Measurements from ENCODE around the gene GARNL3. TPM values are rescaled to one million over a fixed set of nuclear protein-coding genes. Genes with fewer than 3 reads are reported as not detected.

GARNL3 gene
- total RNA-seq, 1 donor from 2014 or later: 8.0 TPM

DNA sequence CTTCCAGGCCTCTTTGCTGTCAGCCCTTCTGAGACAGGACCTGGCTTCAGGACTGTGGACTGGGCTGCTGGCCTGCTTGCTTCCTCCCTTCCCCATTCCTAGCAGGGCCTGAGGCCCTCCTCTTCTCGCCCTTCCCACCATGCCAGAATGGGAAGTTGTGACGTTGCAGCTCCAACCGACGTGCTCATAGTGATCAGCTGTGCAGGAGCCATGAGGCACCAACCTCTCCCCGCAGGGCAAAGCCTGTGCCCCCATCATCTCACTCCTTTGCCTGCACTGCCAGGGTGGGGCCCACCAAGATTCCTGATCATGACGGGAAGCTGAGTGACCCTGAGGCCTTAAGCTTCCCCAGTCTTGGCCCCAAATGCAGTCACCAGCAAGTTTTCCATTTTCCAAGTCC, 45.1 kb upstream of the GARNL3 start:
- DNase-seq (no peak), ATAC-seq (no peak)
- intact Hi-C loops (cut with DNase I): loop anchor here (10.0 kb wide), 1 partner anchor 175 kb away; the partner anchor contains the start of gene SLC2A8

DNA sequence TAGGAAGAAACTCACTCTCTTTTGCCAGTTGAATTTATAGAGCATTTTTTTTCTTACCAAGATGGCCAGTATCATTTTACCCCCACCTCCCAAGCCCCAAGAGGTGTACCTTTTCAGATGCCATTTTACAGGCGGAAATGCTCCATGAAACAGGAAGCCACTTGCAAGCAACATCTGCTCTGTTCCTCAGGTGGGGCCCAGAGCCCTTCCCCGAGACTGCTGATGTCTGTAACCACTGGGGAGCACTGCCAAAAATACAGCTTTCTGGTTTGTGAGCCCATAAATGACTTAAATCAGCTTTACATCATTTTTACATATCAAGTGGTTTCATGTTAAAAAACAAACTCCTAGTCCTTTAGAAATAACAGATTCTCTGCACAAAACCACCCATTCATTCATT, 42.9 kb upstream of the GARNL3 start:
- H3K36me3 ChIP-seq: no peaks in the 10 kb centered on the region
- H3K4me3 ChIP-seq: no peak overlapping the region
- intact Hi-C loops (cut with DNase I): no loop called here
- peaks cover 3% of the 10 kb centered on the region for H3K4me1 ChIP-seq
- H3K9me3 ChIP-seq: no peaks in the 10 kb centered on the region
- DNase-seq: no peak
- H3K27ac ChIP-seq: no peak overlapping the region
- no peak for ATAC-seq
- TF ChIP-seq, protein P1, sequence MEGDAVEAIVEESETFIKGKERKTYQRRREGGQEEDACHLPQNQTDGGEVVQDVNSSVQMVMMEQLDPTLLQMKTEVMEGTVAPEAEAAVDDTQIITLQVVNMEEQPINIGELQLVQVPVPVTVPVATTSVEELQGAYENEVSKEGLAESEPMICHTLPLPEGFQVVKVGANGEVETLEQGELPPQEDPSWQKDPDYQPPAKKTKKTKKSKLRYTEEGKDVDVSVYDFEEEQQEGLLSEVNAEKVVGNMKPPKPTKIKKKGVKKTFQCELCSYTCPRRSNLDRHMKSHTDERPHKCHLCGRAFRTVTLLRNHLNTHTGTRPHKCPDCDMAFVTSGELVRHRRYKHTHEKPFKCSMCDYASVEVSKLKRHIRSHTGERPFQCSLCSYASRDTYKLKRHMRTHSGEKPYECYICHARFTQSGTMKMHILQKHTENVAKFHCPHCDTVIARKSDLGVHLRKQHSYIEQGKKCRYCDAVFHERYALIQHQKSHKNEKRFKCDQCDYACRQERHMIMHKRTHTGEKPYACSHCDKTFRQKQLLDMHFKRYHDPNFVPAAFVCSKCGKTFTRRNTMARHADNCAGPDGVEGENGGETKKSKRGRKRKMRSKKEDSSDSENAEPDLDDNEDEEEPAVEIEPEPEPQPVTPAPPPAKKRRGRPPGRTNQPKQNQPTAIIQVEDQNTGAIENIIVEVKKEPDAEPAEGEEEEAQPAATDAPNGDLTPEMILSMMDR (IDR thresholded peaks at IDR 0.05): no peak
- no peaks in the 10 kb centered on the region for H3K27me3 ChIP-seq

More for the DNA sequence above, 45.1 kb upstream of the GARNL3 start:
- H3K27me3 ChIP-seq: no peaks in the 10 kb centered on the region
- H3K9me3 ChIP-seq: no peaks in the 10 kb centered on the region
- TF ChIP-seq, protein P1 (IDR thresholded peaks at IDR 0.05): no peak
- H3K4me1 ChIP-seq: peaks cover 4% of the 10 kb centered on the region
- H3K4me3 ChIP-seq: no peak overlapping the region
- H3K36me3 ChIP-seq: no peaks in the 10 kb centered on the region
- H3K27ac ChIP-seq: no peak overlapping the region

DNA sequence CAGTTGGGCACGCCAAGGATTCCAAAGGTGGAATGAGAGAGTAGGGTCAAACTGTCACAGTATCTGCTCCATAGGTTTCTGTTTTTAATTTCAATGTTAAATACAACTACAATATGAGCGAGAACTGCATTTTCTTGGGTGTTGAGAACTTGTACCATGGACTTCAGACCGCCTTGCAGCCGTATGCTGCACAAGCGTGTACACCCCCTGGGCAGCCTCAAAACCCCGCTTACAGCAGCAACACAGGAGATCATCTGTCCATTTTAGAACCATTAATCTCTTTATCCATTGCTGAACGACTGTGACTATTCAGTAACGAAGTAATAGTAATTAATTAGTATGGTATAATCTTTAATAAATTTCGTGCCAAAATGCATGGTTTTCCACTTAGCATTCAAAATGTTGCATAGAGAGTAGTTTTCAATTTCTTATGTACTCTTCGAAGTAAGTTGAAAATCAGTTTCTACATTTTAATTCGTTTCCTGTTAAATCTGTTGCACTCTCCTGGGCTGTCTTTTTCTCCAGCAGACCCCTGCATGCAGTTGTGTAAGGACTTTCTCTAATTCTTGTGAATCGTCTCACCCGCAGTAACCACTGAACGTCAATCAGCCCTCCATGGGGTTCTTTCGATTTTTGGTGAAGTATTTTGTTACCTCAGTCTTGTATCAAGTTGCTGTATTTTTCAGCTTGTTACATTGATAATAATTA, 42.0 kb upstream of the GARNL3 start:
- DNase-seq: no peak
- TF ChIP-seq, protein P1 (IDR thresholded peaks at IDR 0.05): no peak
- intact Hi-C loops (cut with DNase I): no loop called here

DNA sequence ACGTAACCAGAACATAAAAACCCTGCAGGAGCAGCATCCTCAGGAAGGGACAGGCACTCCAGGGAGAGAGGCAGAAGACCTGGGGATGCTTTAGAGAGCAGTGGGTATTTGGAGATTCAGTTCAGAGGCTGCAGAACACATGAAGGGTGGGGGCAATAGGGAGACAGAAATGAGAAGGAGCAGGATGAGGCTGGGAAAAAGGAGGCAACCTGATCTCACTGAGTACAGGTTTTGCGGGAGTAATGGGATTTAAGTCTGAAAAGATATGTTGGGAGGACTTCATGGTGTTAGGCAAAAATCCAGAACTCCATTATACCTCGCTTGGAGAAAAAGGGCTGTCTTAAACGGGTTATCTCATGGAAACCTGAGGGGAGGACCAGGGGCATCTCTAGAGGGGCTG, 41.3 kb upstream of the GARNL3 start:
- Histone ChIP-seq H3K4me3 (no peak overlapping the region), H3K4me1 (peaks cover 3% of the 10 kb centered on the region), H3K36me3 (no peaks in the 10 kb centered on the region), H3K27me3 (no peaks in the 10 kb centered on the region), H3K27ac (no peak overlapping the region), H3K9me3 (no peaks in the 10 kb centered on the region)
- intact Hi-C loops (cut with DNase I): no loop called here
- DNase-seq (no peak), ATAC-seq (no peak)
- TF ChIP-seq, protein P1 (IDR thresholded peaks at IDR 0.05): no peak

More for the DNA sequence above, 42.0 kb upstream of the GARNL3 start:
- no peak overlapping the region for H3K27ac ChIP-seq
- peaks cover 3% of the 10 kb centered on the region for H3K4me1 ChIP-seq
- H3K27me3 ChIP-seq: no peaks in the 10 kb centered on the region
- H3K36me3 ChIP-seq: no peaks in the 10 kb centered on the region
- H3K9me3 ChIP-seq: no peaks in the 10 kb centered on the region
- ATAC-seq: no peak
- no peak overlapping the region for H3K4me3 ChIP-seq

DNA sequence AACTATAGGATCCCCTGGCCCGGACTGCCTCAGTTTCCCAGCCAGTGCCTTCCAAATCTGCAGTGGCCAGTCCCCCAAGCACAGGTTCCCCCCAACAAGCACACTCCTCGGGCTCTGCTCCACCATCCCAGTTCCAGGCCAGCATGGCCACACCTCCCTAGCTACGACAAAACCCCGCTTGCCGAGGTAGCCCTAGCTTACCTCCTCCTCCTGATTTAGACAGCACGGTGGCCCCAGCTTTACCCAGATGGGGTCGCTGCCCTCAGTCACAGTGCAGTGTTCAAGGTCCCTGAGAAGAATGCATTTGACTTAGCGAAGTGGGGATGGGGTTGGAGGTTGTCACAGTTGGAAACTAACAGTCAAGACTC, 40.8 kb upstream of the GARNL3 start:
- no peak overlapping the region for H3K27ac ChIP-seq
- intact Hi-C loops (cut with DNase I): no loop called here
- no peak for ATAC-seq
- no peak for DNase-seq
- H3K9me3 ChIP-seq: no peaks in the 10 kb centered on the region
- H3K27me3 ChIP-seq: no peaks in the 10 kb centered on the region
- H3K4me3 ChIP-seq: peak overlapping the region; percentile 56
- peaks cover 3% of the 10 kb centered on the region for H3K4me1 ChIP-seq
- H3K36me3 ChIP-seq: no peaks in the 10 kb centered on the region
- TF ChIP-seq, protein P1 (IDR thresholded peaks at IDR 0.05): no peak
